ENCODE data around the gene TMPRSS12.
"Not testable (repeated sequence)": the region's sequence is repeated elsewhere in the genome, so short reads cannot be mapped to it uniquely, and the experiment has no call there.

Gene TMPRSS12

DNA sequence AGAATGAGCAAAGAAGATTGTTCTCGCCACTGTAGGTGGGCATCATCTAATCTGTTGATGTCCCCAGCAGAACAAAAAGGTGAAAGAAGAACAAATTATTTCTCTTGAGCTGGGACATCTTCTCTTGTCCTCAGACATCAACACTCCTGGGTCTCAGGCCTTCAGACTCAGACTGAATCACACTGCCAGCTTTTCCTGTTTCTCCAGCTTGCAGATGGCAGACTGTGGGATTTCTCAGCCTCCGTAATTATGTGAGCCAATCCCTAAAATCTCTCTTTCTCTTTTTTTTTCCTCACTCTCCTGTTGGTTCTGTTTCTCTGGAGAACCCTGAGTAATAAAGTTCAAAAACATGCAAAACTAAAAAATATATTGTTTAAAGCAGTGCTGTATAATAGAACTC is 3.7 kb upstream of the TMPRSS12 start:
- ATAC-seq (replicated peaks) (no peak), DNase-seq (no peak)
- H3K27me3 Mint-ChIP-seq: peaks cover 0 to 7% of the 10 kb centered on the region in 2 donors
- H3K4me3 Mint-ChIP-seq: no peak overlapping the region
- no peak overlapping the region for H3K27ac Mint-ChIP-seq
- H3K36me3 Mint-ChIP-seq: peaks cover 5 to 15% of the 10 kb centered on the region in 2 donors
- peaks cover 17 to 27% of the 10 kb centered on the region in 2 donors for H3K9me3 Mint-ChIP-seq
- no peaks in the 10 kb centered on the region for H3K4me1 Mint-ChIP-seq

DNA sequence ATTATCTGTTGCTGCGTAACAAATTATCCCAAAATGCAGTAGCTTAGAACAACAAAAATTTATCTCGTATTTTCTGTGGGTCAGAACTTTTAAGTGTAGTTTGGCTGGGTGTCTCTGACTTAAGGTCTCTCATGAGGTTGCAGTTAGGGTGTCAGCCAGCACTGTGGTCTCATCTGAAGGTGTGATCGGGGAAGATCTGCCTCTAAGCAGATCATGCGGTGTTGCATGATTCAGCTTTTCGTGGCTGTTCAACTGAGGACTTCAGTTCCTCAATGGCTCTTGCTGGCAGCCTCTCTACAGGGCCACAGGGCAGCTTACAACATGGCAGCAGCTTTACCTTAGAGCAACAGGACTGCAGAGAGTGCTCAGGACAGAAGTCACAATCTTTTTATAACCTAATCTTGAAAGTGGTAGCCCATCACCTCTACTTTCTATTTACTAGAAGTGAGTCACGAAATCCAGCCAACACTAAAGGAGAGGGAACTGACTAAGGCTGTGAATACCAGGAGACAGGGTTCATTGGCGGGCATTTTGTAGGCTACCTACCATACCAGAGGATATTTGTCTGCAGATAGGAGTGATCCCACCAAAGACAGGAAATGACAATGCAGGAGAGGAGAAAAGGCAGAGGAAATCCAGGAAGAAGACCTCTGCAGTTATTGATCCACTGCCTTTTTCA is 1.8 kb upstream of the TMPRSS12 start:
- ATAC-seq (replicated peaks): no peak

DNA sequence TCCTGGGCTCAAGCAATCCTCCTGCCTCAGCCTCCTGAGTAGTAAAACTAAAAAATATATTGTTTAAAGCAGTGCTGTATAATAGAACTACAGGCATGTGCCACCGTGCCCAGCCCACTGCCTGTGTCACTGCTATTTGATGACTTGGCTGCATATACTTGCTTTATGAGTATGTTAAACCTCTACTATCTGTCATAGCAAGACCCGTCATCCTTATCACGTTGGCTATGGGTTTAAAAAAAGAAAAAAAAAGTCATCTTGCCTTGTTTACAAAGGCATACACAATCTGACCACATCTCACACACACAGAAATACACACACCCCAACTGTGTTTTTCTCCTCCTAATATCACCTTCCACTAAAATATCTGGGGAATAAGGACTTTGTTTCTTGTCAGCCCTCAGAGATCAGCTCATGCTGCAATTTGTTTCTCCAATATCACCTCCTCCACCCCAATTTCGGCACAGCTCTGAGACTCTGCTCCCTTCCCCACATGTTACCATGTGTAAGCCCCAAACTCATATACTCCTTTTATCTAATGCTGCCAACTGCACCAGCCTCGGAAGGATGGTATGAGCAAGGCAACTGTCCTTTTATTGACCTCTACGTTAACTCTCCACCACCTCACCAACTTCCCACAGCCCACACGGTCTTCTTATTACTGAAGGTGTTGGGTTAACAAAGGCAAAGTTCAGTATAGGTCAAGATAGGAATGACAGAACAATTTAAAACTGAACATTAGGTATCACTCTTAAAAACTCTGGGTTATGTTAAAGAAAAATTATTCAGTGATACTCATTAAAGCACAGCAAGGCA is 802 bp upstream of the TMPRSS12 start:
- peaks cover 0 to 10% of the 10 kb centered on the region in 2 donors for H3K36me3 Mint-ChIP-seq
- H3K4me3 Mint-ChIP-seq: no peak overlapping the region
- peaks cover 0 to 7% of the 10 kb centered on the region in 2 donors for H3K27me3 Mint-ChIP-seq
- H3K4me1 Mint-ChIP-seq: no peaks in the 10 kb centered on the region
- no peak overlapping the region for H3K27ac Mint-ChIP-seq
- ATAC-seq (replicated peaks) (no peak), DNase-seq (no peak)
- H3K9me3 Mint-ChIP-seq: peaks cover 6 to 11% of the 10 kb centered on the region in 2 donors

More for the DNA sequence above, 1.8 kb upstream of the TMPRSS12 start:
- no peak overlapping the region for H3K4me3 Mint-ChIP-seq
- peaks cover 0 to 7% of the 10 kb centered on the region in 2 donors for H3K27me3 Mint-ChIP-seq
- peaks cover 0 to 10% of the 10 kb centered on the region in 2 donors for H3K36me3 Mint-ChIP-seq
- H3K9me3 Mint-ChIP-seq: peaks cover 7 to 11% of the 10 kb centered on the region in 2 donors
- peak overlapping the region; percentile 27 for H3K27ac Mint-ChIP-seq
- no peaks in the 10 kb centered on the region for H3K4me1 Mint-ChIP-seq
- no peak for DNase-seq

DNA sequence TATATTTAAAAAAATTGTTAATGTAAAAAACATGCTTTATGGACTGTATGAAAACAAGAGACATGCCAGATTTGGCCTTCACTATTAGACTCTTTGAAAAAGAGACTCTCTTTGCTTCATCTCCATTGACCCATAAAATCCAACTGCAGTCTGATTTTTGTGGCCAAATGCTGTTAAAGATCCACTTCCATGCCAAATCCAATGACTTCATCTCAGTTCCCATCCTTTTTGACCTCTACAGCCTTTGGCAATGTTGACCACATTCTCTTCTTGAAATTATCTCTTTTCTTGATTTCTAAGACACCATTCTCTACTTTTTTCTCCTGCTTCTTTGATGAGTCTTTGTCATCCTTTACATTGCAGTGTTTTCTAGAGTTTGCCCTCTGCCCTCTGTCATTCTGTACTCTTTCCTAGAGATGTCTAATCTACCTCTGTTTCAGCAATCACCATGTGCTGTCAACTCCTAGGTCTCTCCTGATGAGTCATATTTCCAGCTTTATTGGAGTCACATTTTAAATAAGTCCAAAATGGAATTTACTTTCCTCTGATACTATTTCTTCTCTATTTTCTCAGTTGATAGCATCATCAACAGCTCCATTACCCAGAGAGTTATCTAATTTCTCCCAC is 2.4 kb downstream of the TMPRSS12 start:
- Mint-ChIP-seq H3K4me3 (no peak overlapping the region), H3K27ac (no peak overlapping the region), H3K36me3 (peaks cover 0 to 10% of the 10 kb centered on the region in 2 donors), H3K4me1 (no peaks in the 10 kb centered on the region), H3K9me3 (peaks cover 6 to 10% of the 10 kb centered on the region in 2 donors), H3K27me3 (peaks cover 11 to 13% of the 10 kb centered on the region in 2 donors)
- ATAC-seq (replicated peaks) (no peak), DNase-seq (no peak)

DNA sequence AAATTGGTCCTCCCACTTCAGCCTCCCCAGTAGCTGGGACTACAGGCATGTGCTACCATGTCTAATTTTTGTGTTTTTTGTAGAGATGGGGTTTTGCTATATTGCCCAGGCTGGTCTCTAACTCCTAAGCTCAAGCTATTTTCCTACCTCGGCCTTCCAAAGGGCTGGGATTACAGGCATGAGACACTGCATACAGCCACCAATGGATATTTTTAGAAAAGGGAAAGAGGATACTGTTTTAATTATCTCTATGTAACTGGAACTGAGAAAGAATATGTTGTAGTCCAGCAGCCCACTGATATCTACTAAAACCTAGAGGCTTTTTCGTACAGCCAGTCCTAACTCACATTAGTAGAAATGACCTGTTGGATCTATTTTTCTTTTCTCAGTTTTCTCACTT is 6.2 kb downstream of the TMPRSS12 start:
- Mint-ChIP-seq H3K27ac (no peak overlapping the region), H3K4me1 (no peaks in the 10 kb centered on the region)
- no peak for DNase-seq

DNA sequence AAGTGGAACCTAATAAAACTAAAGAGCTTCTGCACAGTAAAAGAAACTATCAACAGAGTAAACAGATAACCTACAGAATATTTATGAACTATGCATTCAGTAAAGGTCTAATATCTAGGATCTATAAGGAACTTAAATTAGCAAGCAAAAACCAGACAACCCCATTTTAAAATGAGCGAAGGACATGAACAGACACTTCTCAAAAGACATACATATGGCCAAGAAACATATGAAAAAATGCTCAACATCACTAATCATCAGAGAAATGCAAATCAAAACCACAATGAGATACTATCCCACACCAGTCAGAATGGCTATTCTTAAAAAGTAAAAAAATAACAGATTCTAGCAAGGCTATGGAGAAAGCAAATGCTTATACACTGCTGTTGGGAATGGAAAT is 12.5 kb downstream of the TMPRSS12 start:
- H3K36me3 Mint-ChIP-seq; DNase-seq; H3K27ac Mint-ChIP-seq; ATAC-seq (replicated peaks); H3K4me3 Mint-ChIP-seq; H3K4me1 Mint-ChIP-seq; H3K9me3 Mint-ChIP-seq: not testable (repeated sequence)
- H3K27me3 Mint-ChIP-seq: peaks cover 9 to 10% of the 10 kb centered on the region in 2 donors

More for the DNA sequence above, 6.2 kb downstream of the TMPRSS12 start:
- ATAC-seq (replicated peaks): no peak
- no peak overlapping the region for H3K4me3 Mint-ChIP-seq
- peaks cover 0 to 4% of the 10 kb centered on the region in 2 donors for H3K9me3 Mint-ChIP-seq
- H3K27me3 Mint-ChIP-seq: peaks cover 14 to 22% of the 10 kb centered on the region in 2 donors
- H3K36me3 Mint-ChIP-seq: peaks cover 0 to 2% of the 10 kb centered on the region in 2 donors

DNA sequence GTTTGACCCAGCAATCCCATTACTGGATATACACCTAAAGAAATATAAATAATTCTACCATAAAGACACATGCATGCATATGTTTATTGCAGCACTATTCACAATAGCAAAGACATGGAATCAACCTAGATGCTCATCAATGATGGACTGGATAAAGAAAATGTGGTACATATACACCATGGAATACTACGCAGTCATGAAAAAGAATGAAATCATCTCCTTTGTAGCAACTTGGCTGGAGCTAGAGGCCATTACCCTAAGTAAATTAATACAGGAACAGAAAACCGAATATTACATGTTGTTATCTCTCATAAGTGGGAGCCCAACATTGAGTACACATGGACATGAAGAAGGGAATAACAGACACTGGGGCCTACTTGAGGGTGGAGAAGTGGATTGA is 13.0 kb downstream of the TMPRSS12 start:
- DNase-seq; H3K4me3 Mint-ChIP-seq; ATAC-seq (replicated peaks); H3K9me3 Mint-ChIP-seq; H3K27ac Mint-ChIP-seq; H3K4me1 Mint-ChIP-seq; H3K36me3 Mint-ChIP-seq: not testable (repeated sequence)
- peaks cover 7 to 10% of the 10 kb centered on the region in 2 donors for H3K27me3 Mint-ChIP-seq

DNA sequence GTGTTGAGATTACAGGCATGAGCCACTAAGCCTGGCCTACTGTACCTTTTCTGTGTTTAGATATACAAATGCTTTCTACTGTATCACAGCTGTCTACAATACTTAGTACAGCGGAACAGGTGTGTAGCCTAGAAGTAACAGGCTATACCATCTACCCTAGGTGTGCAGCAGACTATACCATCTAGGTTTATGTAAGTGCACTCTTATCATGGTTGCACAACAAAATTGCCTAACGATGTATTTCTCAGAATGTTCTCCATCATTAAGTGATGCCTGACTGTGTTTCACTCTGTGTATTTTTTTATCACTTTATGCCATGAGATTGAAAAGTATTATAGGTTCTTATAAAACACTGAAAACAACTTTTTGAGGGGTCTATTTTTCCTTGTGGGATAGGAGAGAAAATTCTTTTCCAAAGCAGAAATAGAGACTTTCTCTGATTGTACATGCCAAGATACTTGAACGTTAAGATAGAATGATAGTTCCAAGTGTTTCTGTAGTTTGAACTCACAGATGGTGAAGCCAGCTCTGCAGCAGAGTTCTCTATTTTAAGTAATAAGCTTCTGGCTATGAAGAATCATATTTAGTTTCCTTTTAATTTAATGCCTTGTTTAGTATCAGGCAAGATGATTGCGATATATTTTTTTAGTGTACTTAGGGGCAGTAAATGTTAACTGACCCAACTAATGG is 17.0 kb downstream of the TMPRSS12 start:
- no peaks in the 10 kb centered on the region for H3K36me3 Mint-ChIP-seq
- H3K4me1 Mint-ChIP-seq: peaks cover 0 to 2% of the 10 kb centered on the region in 2 donors
- DNase-seq (no peak), ATAC-seq (replicated peaks) (no peak)
- no peaks in the 10 kb centered on the region for H3K27me3 Mint-ChIP-seq
- H3K4me3 Mint-ChIP-seq: no peak overlapping the region
- H3K27ac Mint-ChIP-seq: no peak overlapping the region
- peaks cover 0 to 3% of the 10 kb centered on the region in 2 donors for H3K9me3 Mint-ChIP-seq

DNA sequence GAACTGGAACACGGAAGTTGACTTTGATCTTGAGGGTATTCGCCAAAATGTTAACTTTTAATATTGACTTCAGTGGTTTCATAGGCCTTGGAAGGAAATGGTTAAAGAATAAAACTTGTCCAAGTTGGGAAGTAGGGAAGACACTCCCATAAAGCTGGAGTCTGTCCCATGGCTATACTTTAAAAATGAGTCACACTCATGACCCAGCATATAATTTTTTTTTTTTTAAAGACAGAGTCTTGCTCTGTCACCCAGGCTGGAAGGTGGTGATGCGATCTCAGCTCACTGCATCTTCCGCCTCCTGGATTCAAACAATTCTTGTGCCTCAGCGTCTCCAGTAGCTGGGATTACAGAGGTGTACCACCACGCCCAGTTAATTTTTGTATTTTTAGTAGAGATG is 19.6 kb downstream of the TMPRSS12 start:
- DNase-seq (no peak), ATAC-seq (replicated peaks) (no peak)
- Mint-ChIP-seq H3K9me3 (peaks cover 6 to 12% of the 10 kb centered on the region in 2 donors), H3K4me1 (peaks cover 0 to 2% of the 10 kb centered on the region in 2 donors), H3K36me3 (peaks cover 10 to 11% of the 10 kb centered on the region in 2 donors), H3K27ac (no peak overlapping the region), H3K4me3 (no peak overlapping the region), H3K27me3 (no peaks in the 10 kb centered on the region)

DNA sequence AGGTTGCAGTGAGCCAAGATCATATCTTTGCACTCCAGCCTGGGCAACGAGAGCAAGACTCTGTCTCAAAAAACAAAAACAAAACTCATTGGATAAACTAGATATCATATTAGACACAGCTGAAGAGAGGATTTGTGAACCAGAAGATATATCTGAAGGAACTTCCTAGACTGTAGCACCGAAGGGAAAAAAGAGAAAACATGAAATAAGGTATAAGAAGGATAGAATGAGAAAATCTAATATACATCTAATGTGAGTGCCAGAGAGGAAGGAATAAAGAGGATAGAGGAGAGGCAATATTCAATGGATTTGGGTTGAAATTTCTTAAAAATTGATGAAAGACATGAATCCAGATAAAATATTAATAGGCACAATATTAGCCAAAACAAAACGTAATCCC is 22.5 kb downstream of the TMPRSS12 start:
- peaks cover 15 to 16% of the 10 kb centered on the region in 2 donors for H3K9me3 Mint-ChIP-seq
- no peaks in the 10 kb centered on the region for H3K4me1 Mint-ChIP-seq
- ATAC-seq (replicated peaks) (no peak), DNase-seq (no peak)
- H3K27me3 Mint-ChIP-seq: no peaks in the 10 kb centered on the region
- H3K27ac Mint-ChIP-seq: no peak overlapping the region
- peaks cover 11 to 14% of the 10 kb centered on the region in 2 donors for H3K36me3 Mint-ChIP-seq
- no peak overlapping the region for H3K4me3 Mint-ChIP-seq

DNA sequence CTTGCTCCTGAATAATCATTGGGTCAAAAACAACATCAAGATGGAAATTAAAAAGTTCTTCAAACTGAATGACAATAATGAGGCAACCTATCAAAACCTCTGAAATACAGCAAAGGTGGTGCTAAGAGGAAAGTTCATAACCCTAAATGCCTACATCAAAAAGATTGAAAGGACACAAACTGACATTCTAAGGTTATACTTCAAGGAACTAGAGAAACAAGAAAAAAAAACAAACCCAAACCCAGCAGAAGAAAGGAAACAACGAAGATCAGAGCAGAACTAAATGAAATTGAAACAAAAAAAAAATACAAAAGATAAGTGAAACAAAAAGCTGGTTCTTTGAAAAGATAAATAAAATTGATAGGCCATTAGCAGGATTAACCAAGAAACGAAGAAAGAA is 26.2 kb downstream of the TMPRSS12 start:
- Mint-ChIP-seq H3K36me3 (peaks cover 11 to 14% of the 10 kb centered on the region in 2 donors), H3K9me3 (peaks cover 15 to 16% of the 10 kb centered on the region in 2 donors)
- not testable (repeated sequence) for H3K27me3 Mint-ChIP-seq; H3K4me1 Mint-ChIP-seq; H3K4me3 Mint-ChIP-seq; ATAC-seq (replicated peaks); H3K27ac Mint-ChIP-seq; DNase-seq

DNA sequence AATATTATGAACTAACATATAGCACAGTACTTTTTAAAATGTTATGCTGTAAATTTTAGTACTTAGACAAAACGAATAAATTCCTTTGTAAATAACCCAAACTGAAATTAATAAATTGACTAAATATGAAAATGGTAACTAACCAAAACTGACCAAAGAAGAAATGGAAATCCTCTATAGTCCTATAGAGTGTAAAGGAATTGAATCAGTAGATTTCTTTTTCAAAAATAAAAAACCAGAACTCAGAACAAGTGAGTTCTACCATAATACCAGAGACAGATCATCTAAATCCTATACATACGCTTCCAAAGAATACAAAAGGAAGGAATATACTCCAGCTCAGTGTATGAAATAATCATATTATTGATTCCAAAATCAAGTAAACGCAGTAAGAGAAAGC is 39.8 kb downstream of the TMPRSS12 start:
- peaks cover 0 to 3% of the 10 kb centered on the region in 2 donors for H3K36me3 Mint-ChIP-seq
- H3K27ac Mint-ChIP-seq: no peak overlapping the region
- DNase-seq: no peak
- no peak for ATAC-seq (replicated peaks)
- H3K9me3 Mint-ChIP-seq: peaks cover 3 to 7% of the 10 kb centered on the region in 2 donors
- H3K27me3 Mint-ChIP-seq: no peaks in the 10 kb centered on the region
- no peaks in the 10 kb centered on the region for H3K4me1 Mint-ChIP-seq
- H3K4me3 Mint-ChIP-seq: no peak overlapping the region

DNA sequence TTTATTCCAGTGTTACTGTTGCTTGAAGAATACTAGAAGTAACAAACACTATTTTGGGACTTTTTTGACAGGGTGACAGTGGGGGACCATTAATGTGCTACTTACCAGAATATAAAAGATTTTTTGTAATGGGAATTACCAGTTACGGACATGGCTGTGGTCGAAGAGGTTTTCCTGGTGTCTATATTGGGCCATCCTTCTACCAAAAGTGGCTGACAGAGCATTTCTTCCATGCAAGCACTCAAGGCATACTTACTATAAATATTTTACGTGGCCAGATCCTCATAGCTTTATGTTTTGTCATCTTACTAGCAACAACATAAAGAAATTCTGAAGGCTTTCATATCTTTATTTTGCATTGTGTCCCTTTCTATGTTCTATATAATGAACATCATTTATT is 44.5 kb downstream of the TMPRSS12 start:
- DNase-seq (no peak), ATAC-seq (replicated peaks) (no peak)
- H3K4me1 Mint-ChIP-seq: no peaks in the 10 kb centered on the region
- H3K27me3 Mint-ChIP-seq: no peaks in the 10 kb centered on the region
- no peak overlapping the region for H3K27ac Mint-ChIP-seq
- no peaks in the 10 kb centered on the region for H3K36me3 Mint-ChIP-seq
- peaks cover under 1 to 5% of the 10 kb centered on the region in 2 donors for H3K9me3 Mint-ChIP-seq
- H3K4me3 Mint-ChIP-seq: no peak overlapping the region

DNA sequence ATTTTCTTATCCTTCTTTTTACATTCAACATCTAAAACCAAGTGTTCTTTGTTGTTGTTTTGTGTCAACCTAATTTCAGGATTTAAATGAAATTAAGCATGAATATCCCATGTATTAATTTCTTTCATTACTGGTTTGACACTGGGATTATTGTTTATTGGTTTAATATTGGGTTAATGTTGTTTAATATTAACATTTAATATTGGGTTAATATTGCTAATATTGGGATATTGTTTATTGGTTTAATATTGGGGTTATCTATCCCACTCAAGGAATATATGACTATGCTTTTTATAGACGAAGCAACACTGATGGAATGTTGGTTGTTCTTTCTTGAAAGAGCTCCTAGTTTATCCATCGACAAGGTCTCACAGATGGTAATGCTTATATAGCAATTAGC is 45.9 kb downstream of the TMPRSS12 start:
- DNase-seq (no peak), ATAC-seq (replicated peaks) (no peak)
- Mint-ChIP-seq H3K4me1 (peaks cover 0 to 5% of the 10 kb centered on the region in 2 donors), H3K9me3 (no peaks in the 10 kb centered on the region), H3K27ac (no peak overlapping the region), H3K36me3 (no peaks in the 10 kb centered on the region), H3K27me3 (no peaks in the 10 kb centered on the region), H3K4me3 (no peak overlapping the region)

Measured in stimulated activated naive B cell treated with anti-CD40 and anti-IgM and Interleukin-4, amounts not matched to agents 10 μg/mL and 1 μg/mL and 100 μg/mL, for 72 hours (primary cell).